Endothelial cell (in vitro differentiated cells): ENCODE data around the gene ALOX5. TPM values are rescaled to one million over a fixed set of nuclear protein-coding genes. Genes with fewer than 3 reads are reported as not detected.

Experiments used
- DNase-seq: peaks from one replicate; pipeline ENCODE4 v3.0.0; 2021; ENCODE audit warnings: low spot score
- H3K27ac Mint-ChIP-seq: one replicate; pipeline ENCODE4 v1.8.0; 2021; ENCODE audit warnings: mixed read lengths, inconsistent platforms; ENCODE audit not compliant: unreplicated experiment
- H3K27me3 Mint-ChIP-seq: one replicate; pipeline ENCODE4 v1.8.0; 2021; ENCODE audit warnings: mild to moderate bottlenecking, moderate library complexity, mixed read lengths, inconsistent platforms; ENCODE audit not compliant: unreplicated experiment
- H3K36me3 Mint-ChIP-seq: one replicate; pipeline ENCODE4 v1.8.0; 2021; ENCODE audit warnings: mild to moderate bottlenecking, low read depth, mixed read lengths, inconsistent platforms; ENCODE audit not compliant: unreplicated experiment
- H3K4me1 Mint-ChIP-seq: one replicate; pipeline ENCODE4 v1.8.0; 2021; ENCODE audit warnings: mild to moderate bottlenecking, mixed read lengths, inconsistent platforms; ENCODE audit not compliant: unreplicated experiment
- H3K4me3 Mint-ChIP-seq: one replicate; pipeline ENCODE4 v1.8.0; 2021; ENCODE audit warnings: mild to moderate bottlenecking, mixed read lengths, inconsistent platforms; ENCODE audit not compliant: unreplicated experiment
- H3K9me3 Mint-ChIP-seq: one replicate; pipeline ENCODE4 v1.8.0; 2021; ENCODE audit warnings: mixed read lengths, inconsistent platforms; ENCODE audit not compliant: unreplicated experiment
- total RNA-seq: library from RNA; stranded (reverse); fragmentation: NEBNext Ultra II Directional; extraction: Animal tissue kit (Norgen Biotek cat#: 25700); gene quantifications from one replicate; pipeline ENCODE4 v1.2.1, GENCODE V29; 2021; ENCODE audit not compliant: unreplicated experiment
- TF ChIP-seq, protein P1 (sequence below): fragments of 200-600 bp; sonication (generic); IDR thresholded peaks from one replicate; pipeline ENCODE4 v1.5.0; 2021; ENCODE audit warnings: antibody characterized with exemption; ENCODE audit not compliant: unreplicated experiment

Gene ALOX5
- total RNA-seq, 1 donor from 2014 or later = 0.18 TPM

DNA sequence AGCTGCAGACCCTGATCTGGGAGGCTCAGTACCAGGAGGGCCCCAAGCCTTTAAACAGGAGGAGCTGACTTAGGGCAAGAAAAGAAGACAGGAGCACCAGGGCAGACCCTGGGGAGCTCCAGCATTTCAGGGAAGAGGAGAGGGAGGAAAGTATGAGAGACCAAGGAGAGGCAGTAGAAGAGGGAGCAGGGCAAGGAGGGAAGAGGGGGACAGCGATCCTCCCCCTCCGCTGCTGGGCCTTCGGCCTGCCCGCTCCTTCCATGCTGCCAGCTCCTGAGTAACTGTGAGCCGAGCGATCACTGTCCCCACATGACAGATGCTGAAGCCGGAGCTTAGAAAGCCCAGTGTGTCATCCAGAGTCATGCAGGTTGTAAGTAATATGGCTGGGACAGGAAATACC, 65.9 kb downstream of the ALOX5 start:
- H3K4me1 Mint-ChIP-seq = no peaks in the 10 kb centered on the region
- TF ChIP-seq, protein P1, sequence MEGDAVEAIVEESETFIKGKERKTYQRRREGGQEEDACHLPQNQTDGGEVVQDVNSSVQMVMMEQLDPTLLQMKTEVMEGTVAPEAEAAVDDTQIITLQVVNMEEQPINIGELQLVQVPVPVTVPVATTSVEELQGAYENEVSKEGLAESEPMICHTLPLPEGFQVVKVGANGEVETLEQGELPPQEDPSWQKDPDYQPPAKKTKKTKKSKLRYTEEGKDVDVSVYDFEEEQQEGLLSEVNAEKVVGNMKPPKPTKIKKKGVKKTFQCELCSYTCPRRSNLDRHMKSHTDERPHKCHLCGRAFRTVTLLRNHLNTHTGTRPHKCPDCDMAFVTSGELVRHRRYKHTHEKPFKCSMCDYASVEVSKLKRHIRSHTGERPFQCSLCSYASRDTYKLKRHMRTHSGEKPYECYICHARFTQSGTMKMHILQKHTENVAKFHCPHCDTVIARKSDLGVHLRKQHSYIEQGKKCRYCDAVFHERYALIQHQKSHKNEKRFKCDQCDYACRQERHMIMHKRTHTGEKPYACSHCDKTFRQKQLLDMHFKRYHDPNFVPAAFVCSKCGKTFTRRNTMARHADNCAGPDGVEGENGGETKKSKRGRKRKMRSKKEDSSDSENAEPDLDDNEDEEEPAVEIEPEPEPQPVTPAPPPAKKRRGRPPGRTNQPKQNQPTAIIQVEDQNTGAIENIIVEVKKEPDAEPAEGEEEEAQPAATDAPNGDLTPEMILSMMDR = no peak
- H3K9me3 Mint-ChIP-seq = no peaks in the 10 kb centered on the region
- DNase-seq = no peak
- H3K27me3 Mint-ChIP-seq = peaks cover 8% of the 10 kb centered on the region
- no peak overlapping the region for H3K27ac Mint-ChIP-seq
- H3K36me3 Mint-ChIP-seq = no peaks in the 10 kb centered on the region
- no peak overlapping the region for H3K4me3 Mint-ChIP-seq

DNA sequence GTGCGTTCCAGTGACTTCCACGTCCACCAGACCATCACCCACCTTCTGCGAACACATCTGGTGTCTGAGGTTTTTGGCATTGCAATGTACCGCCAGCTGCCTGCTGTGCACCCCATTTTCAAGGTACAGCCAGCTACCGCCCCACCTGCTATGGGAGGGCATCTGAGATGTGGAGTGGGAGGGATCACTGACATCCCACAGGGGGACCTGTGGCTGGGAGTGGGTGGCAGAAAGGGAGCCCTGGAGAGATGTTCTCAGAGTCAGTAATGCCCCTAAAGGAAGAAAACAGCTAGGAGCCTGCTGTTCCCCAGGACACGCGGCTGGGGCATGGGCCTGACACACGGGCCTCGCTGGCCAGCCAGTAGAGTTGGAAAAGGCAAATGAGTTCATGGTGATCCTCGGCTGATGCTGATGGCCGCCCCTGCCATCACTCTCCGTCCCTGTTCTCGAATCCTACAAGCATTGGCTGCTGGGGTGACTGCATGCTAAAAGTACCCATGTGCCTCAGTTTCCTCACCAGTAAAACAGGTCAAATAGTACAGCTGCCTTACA, 66.6 kb downstream of the ALOX5 start:
- Mint-ChIP-seq H3K4me1 (no peaks in the 10 kb centered on the region), H3K9me3 (no peaks in the 10 kb centered on the region), H3K27me3 (peaks cover 8% of the 10 kb centered on the region), H3K36me3 (no peaks in the 10 kb centered on the region), H3K4me3 (no peak overlapping the region), H3K27ac (no peak overlapping the region)
- TF ChIP-seq, protein P1 = no peak
- no peak for DNase-seq

DNA sequence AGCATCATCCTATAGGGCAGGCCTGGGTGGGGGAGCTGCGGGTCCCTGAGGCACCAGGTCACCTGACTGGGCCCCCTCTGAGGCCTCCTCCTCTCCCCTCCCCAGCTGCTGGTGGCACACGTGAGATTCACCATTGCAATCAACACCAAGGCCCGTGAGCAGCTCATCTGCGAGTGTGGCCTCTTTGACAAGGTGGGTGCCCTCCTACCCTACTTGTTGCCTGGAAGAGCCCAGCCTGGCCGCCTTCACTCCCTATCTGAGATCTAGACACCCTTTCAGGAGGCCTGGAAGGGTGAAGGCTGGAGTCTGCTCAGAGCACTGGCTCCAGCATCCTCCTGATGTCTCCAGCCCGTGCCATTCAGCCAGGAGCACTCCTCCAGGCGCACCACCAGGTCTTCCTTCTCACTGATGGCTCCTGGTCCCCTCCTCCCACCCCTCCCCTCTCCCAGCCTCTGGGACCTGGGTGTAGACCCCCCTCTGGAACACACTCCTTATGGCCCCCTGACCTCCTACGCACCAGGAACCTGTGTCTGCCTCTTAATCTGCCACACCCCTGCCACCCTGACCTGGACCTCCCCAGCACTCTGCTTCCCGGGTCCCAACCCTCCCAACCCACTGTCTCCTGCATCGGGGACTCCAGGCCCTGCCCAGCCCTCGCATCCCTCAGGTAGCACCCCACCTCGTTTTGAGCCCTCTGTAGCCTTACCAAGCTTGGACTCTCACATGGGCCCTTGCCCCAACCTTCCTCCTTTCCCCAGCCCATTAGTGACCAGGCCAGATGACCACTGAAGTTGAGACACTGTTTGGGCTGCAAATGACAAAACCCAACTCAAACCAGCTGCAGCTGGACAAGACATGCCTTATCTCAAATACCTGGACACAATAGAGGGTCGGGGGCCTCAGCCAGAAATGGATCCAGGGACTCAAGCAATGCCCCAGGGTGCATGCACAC, 67.5 kb downstream of the ALOX5 start:
- Mint-ChIP-seq H3K36me3 (no peaks in the 10 kb centered on the region), H3K9me3 (no peaks in the 10 kb centered on the region), H3K27ac (no peak overlapping the region), H3K4me3 (no peak overlapping the region), H3K4me1 (no peaks in the 10 kb centered on the region), H3K27me3 (peaks cover 8% of the 10 kb centered on the region)
- no peak for DNase-seq
- TF ChIP-seq, protein P1 = no peak

DNA sequence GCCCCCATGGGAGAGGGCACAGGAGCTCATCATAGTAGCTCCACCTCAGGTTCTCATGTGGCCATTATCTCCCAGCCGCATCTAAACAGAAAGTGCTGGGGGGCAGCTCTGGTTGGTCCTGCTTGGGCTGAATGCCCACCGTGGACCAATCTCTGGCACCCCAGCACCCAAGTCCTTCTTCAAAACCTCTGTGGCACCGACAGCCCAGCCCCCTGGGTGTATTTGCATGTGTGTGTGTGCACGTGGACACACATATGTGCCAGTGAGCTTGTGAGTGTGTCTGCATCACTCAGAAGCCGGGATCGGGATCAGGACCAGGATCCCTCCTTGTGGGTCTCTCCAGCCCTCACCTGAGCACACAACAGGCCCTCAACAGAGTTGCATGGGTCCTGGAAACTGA, 68.2 kb downstream of the ALOX5 start:
- TF ChIP-seq, protein P1 = no peak

DNA sequence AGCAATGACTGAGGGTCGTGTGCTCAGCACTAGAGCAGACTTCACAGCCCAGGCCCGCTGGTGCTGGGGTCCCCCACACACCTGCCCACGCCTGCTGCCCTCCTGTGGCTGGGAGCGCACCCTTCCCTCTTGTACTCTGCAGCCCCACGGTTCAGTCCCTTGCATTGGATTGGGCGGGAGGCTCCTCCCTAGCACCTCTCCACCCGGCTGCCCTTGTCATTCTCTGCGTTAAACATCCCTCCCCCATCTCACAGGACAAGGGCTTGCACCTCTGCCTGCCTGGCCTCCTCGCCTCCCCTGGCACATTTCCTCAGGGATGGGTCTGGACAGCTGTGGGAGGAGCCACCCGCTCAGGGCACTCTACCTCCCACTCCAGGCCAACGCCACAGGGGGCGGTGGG, 68.6 kb downstream of the ALOX5 start:
- no peak for DNase-seq
- H3K27ac Mint-ChIP-seq = no peak overlapping the region
- H3K36me3 Mint-ChIP-seq = no peaks in the 10 kb centered on the region
- H3K27me3 Mint-ChIP-seq = peaks cover 8% of the 10 kb centered on the region
- no peaks in the 10 kb centered on the region for H3K9me3 Mint-ChIP-seq
- TF ChIP-seq, protein P1 = no peak
- H3K4me1 Mint-ChIP-seq = no peaks in the 10 kb centered on the region
- no peak overlapping the region for H3K4me3 Mint-ChIP-seq

More for the DNA sequence above, 68.2 kb downstream of the ALOX5 start:
- H3K27ac Mint-ChIP-seq = no peak overlapping the region
- no peak overlapping the region for H3K4me3 Mint-ChIP-seq
- DNase-seq = no peak
- no peaks in the 10 kb centered on the region for H3K9me3 Mint-ChIP-seq
- peaks cover 8% of the 10 kb centered on the region for H3K27me3 Mint-ChIP-seq
- no peaks in the 10 kb centered on the region for H3K4me1 Mint-ChIP-seq
- H3K36me3 Mint-ChIP-seq = no peaks in the 10 kb centered on the region
